NCI-H146 (cell line): ENCODE results near the gene FCN2.

ENCODE experiments used
- DNase-seq: peaks from one replicate; lab custom pipeline; 2025; lab: John Stamatoyannopoulos, UW

The FCN2 gene

GRCh38 chr9:134912126-134912840 lies 31.7 kb downstream of the FCN2 start:
- DNase-seq: no peak

GRCh38 chr9:134913041-134913712 lies 32.6 kb downstream of the FCN2 start:
- no peak for DNase-seq

GRCh38 chr9:134913713-134914500 lies 33.3 kb downstream of the FCN2 start:
- DNase-seq: no peak

- no peak for DNase-seq
These were observed 33.9 kb downstream of the FCN2 start for GRCh38 chr9:134914501-134914834.

- no peak for DNase-seq
These were observed 34.7 kb downstream of the FCN2 start for GRCh38 chr9:134915046-134915985.

- DNase-seq: no peak
These were observed 35.6 kb downstream of the FCN2 start for GRCh38 chr9:134916161-134916665.

- DNase-seq: no peak
These were observed 37.1 kb downstream of the FCN2 start, which contains the start of gene FCN1 for GRCh38 chr9:134917431-134918373. TSS of gene FCN1 (minus strand) at chr9:134917912. CDS start at chr9:134917871, 41 bp downstream.

- no peak for DNase-seq
These were observed 38.0 kb downstream of the FCN2 start for GRCh38 chr9:134918646-134919045.

- DNase-seq: no peak
These were observed 38.7 kb downstream of the FCN2 start for GRCh38 chr9:134919303-134919702.

GRCh38 chr9:134922066-134922931 lies 41.7 kb downstream of the FCN2 start:
- DNase-seq: no peak

- DNase-seq: no peak
These were observed 42.3 kb downstream of the FCN2 start for GRCh38 chr9:134922932-134923240.

- DNase-seq: no peak
These were observed 42.9 kb downstream of the FCN2 start for GRCh38 chr9:134923466-134923865.

GRCh38 chr9:134925011-134925511 lies 44.5 kb downstream of the FCN2 start:
- no peak for DNase-seq

- no peak for DNase-seq
These were observed 48.0 kb downstream of the FCN2 start for GRCh38 chr9:134928436-134929192.

- DNase-seq: no peak
These were observed 48.9 kb downstream of the FCN2 start for GRCh38 chr9:134929193-134930158.

- DNase-seq: no peak
These were observed 49.8 kb downstream of the FCN2 start for GRCh38 chr9:134930398-134930797.

- DNase-seq: no peak
These were observed 51.6 kb downstream of the FCN2 start for GRCh38 chr9:134932171-134932570.
